Ovary (tissue), 3 donors: ENCODE results near the gene SOAT2.

Experiments
- CTCF ChIP-seq, 3 donors: fragments of 450-650 bp in 2 of 3; fragments of 200-600 bp in 1 of 3; IDR thresholded peaks; one replicate each; pipeline versions ENCODE4 v1.5.1 to v1.8.0; 2016 to 2022; ENCODE audit warnings: antibody characterized with exemption in 3 of 3, mild to moderate bottlenecking in 1 of 3
- EP300 ChIP-seq: sonication (generic); formaldehyde crosslinking; IDR thresholded peaks from one replicate; pipeline ENCODE4 v1.6.1; 2017; ENCODE audit warnings: antibody characterized with exemption
- POLR2A ChIP-seq: fragments of 450-650 bp; IDR thresholded peaks from one replicate; pipeline ENCODE4 v1.6.1; 2017; ENCODE audit warnings: antibody characterized with exemption, mild to moderate bottlenecking, moderate library complexity
- donor health status: DM: no; HTN: no; CAD: no.

GRCh38 chr12:53062977-53063707 lies 40.1 kb upstream of the SOAT2 start:
- no peak for TF ChIP-seq CTCF (IDR thresholded peaks at IDR 0.05)
- TF ChIP-seq POLR2A: no peak
- no peak for TF ChIP-seq EP300
